Amniotic epithelial cell (primary cell): Measurements from ENCODE around the gene HIC2.
"Not testable (repeated sequence)": the region's sequence is repeated elsewhere in the genome, so short reads cannot be mapped to it uniquely, and the experiment has no call there.

ENCODE experiments used
- DNase-seq: peaks from one replicate; pipeline ENCODE4 v3.0.0-alpha.2; 2010; ENCODE audit warnings: low read depth

HIC2 gene

DNA sequence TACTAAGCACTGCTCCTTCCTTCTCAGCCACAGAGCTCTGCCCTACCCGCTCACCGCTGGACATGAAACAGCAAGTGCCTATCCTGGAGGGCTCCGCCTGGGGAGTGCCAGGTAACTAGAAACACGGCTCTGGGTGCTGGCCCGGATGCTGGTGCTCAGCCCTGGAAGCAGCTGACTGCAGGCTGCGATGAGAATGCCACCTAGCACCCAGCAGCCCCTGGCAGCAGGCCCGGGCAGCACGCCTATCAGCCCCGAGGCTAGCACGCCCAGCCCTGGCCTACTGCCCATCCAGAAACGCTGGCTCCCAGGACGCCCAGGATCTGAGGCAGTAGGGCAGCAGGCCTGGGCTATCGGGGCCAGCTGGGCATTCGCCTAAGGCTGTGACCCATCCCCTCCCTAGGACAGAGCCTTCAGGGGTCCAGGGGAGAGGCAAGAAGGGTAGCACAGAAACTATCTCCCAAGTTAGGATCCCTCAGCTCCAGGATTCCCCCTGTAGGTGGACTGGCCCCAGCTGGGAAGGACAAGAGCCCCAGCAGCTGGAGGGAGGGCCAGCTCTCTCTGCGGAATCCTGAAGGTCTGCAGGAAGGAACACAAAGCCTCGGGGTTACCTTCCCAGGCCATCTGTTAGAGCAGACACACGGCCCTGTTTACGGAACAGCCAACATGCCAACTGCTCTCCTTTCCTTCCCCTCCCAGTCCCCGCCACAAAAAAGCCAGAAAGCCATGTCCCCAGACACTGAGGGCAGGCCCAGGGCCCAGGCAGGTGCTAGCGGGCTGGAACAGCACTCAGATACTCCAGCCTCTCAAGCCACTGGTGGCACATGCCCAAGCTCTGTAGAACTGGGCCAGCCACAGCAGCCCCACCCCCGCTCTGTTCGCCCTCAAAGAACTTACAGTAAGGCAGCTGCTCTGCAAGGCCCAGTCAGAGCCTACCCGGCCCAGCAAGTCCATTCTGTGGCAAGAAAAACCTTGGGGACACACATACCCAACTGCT is 76.9 kb downstream of the HIC2 start:
- DNase-seq, result not testable (repeated sequence)

DNA sequence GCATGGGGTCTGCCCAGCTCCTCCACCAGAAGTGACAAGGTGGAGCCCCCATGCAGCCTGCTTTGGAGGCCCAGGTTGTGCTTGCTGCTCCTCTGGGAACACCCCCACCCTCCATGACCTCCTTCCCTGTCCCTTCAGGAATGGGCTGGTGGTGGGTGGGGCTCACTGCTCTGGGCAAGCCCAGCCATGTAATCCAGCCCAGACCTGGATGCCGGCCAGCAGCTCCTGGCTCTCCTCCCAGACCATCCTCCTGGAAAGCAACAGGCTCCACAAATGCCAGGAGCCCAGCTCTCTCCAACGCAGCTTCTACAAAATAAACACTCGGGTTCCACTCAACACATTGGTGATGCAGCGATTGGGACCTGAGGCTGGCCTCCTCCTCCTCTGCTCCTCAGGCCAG is 80.8 kb downstream of the HIC2 start:
- not testable (repeated sequence) for DNase-seq

GRCh38 chr22:21498489-21498888 is 81.3 kb downstream of the HIC2 start:
- DNase-seq, result not testable (repeated sequence)

DNA sequence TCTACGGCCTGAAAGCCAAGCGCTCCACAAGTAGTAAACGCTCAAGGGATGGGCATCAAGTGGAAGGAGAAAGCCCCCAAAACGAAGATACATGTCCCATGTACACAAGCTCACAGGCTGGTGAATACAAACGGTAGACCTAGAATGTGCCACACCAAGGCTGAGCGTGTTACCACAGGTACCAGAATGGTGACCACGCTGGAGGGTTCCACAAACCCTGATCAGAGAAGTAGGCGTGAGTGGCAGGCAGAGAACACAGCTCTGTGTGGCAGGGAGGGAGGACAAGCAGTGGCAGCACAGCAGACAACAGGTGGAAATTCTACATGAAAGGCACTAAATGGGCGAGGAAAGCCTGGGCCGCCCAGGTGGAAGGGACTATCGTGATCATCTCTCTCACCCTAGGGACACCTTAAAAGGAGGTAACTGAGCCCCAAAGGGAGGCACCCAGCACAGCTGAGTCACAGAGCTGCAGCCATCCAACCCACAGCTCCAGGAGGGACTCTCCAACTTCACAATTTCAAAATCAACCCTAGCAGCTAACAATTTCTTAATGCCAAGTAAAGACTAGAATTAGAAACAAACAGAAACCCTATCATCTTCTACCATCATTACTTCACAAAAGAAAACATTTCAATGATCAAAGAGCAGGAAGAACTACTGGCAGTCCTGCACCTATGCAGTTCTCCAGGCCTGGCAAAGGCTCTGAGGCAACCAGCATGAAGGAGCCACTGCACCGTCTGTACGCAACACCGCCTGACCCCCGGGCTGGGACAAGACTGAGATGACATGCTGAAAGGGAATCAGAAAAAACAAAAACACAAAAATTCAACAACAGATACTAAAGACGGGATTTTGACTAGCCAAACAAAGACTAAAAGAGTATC is 82.7 kb downstream of the HIC2 start:
- not testable (repeated sequence) for DNase-seq
